SK-N-SH (cell line): ENCODE results near the gene NFATC3. TPM values are rescaled to one million over a fixed set of nuclear protein-coding genes. Genes with fewer than 3 reads are reported as not detected.

Experiments used
- CTCF ChIA-PET: fragments of 300-600, 350-600 bp; formaldehyde crosslinking; extraction: SDS; loops from one replicate; lab custom pipeline; 2021; lab: Yijun Ruan, JAX
- POLR2A ChIA-PET: fragments of 350-600 bp; sonication (Branson Sonifier 250); formaldehyde crosslinking; extraction: SDS; loops from one replicate; lab custom pipeline; 2020; ENCODE audit warnings: antibody characterized with exemption, inconsistent platforms; lab: Yijun Ruan, JAX
- DNase-seq: peaks from one replicate; pipeline ENCODE4 v3.0.0; 2012
- H2AFZ ChIP-seq: fragments of 200-600 bp; sonication (generic); 2 replicates; pipeline ENCODE4 v1.8.1; 2016; ENCODE audit warnings: antibody characterized with exemption, mild to moderate bottlenecking, low read depth
- H3F3A ChIP-seq: fragments of 200-600 bp; sonication (generic); replicated peaks from 2 replicates; pipeline ENCODE3; 2016; ENCODE audit warnings: antibody characterized with exemption, mild to moderate bottlenecking; ENCODE audit not compliant: insufficient read depth
- H3K27ac ChIP-seq, 2 experiments: fragments of 200-500 bp in 1 of 2; fragments of 200-600 bp in 1 of 2; sonication (Bioruptor generic) in 1 of 2; sonication (generic), shearing (Covaris generic) in 1 of 2; 2 replicates each; pipeline versions ENCODE4 v1.5.1 to v1.6.1; 2014 to 2016; ENCODE audit warnings: low read depth in 2 of 2, inconsistent platforms in 1 of 2, low read length in 1 of 2, mild to moderate bottlenecking in 1 of 2, mixed read lengths in 1 of 2
- H3K27me3 ChIP-seq: fragments of 200-600 bp; sonication (generic), shearing (Covaris generic); 2 replicates; pipeline ENCODE4 v1.6.1; 2016; ENCODE audit warnings: mixed run types; ENCODE audit not compliant: insufficient read depth
- H3K36me3 ChIP-seq, 2 experiments: fragments of 200-500 bp in 1 of 2; fragments of 200-600 bp in 1 of 2; sonication (Bioruptor generic) in 1 of 2; sonication (generic) in 1 of 2; replicated peaks in 1 of 2; 2 replicates each; pipeline versions ENCODE3 to v1.5.1; 2014 to 2016; ENCODE audit warnings: low read length in 1 of 2, mild to moderate bottlenecking in 1 of 2; ENCODE audit not compliant: insufficient read depth in 2 of 2, control insufficient read depth in 1 of 2
- H3K4me1 ChIP-seq, 2 experiments: fragments of 200-500 bp in 1 of 2; fragments of 200-600 bp in 1 of 2; sonication (Bioruptor generic) in 1 of 2; sonication (generic), shearing (Covaris generic) in 1 of 2; 2 replicates each; pipeline versions ENCODE4 v1.5.1 to v1.6.1; 2014 to 2016; ENCODE audit warnings: low read depth in 1 of 2, low read length in 1 of 2, mixed run types in 1 of 2; ENCODE audit not compliant: insufficient read depth in 2 of 2, control insufficient read depth in 1 of 2
- H3K4me2 ChIP-seq: fragments of 200-600 bp; sonication (generic), shearing (Covaris generic); 2 replicates; pipeline ENCODE4 v1.6.1; 2017; ENCODE audit warnings: mixed run types
- H3K4me3 ChIP-seq, 2 experiments: fragments of 200-500 bp in 1 of 2; fragments of 200-600 bp in 1 of 2; sonication (Bioruptor generic) in 1 of 2; sonication (generic), shearing (Covaris generic) in 1 of 2; 2 replicates each; pipeline versions ENCODE4 v1.5.1 to v1.8.1; 2014 to 2016; ENCODE audit warnings: low read depth in 2 of 2, inconsistent platforms in 1 of 2, low read length in 1 of 2, mild to moderate bottlenecking in 1 of 2, mixed read lengths in 1 of 2, moderate library complexity in 1 of 2
- H3K79me2 ChIP-seq: fragments of 200-600 bp; sonication (generic); 2 replicates; pipeline ENCODE4 v1.8.1; 2017; ENCODE audit warnings: mild to moderate bottlenecking; ENCODE audit not compliant: insufficient read depth
- H3K9ac ChIP-seq: fragments of 200-600 bp; sonication (generic); 2 replicates; pipeline ENCODE4 v1.6.1; 2017; ENCODE audit warnings: mixed run types
- H3K9me2 ChIP-seq: fragments of 200-600 bp; sonication (generic); 2 replicates; pipeline ENCODE4 v1.6.1; 2017; ENCODE audit warnings: mixed run types
- H3K9me3 ChIP-seq: fragments of 200-600 bp; sonication (generic); 2 replicates; pipeline ENCODE4 v1.6.1; 2017; ENCODE audit warnings: mixed run types, mild to moderate bottlenecking, moderate library complexity
- H4K20me1 ChIP-seq: fragments of 200-600 bp; sonication (generic); 2 replicates; pipeline ENCODE4 v1.6.1; 2017; ENCODE audit warnings: mild to moderate bottlenecking, mixed run types; ENCODE audit not compliant: insufficient read depth
- CTCF ChIP-seq: fragments of 200-600 bp; sonication (generic); IDR thresholded peaks from 2 replicates; pipeline ENCODE4 v1.6.1; 2017; ENCODE audit warnings: antibody characterized with exemption, mild to moderate bottlenecking, moderate library complexity
- ELF1 ChIP-seq: IDR thresholded peaks from 2 replicates; pipeline ENCODE4 v1.4.0; 2012
- EZH2phosphoT487 ChIP-seq: fragments of 200-600 bp; sonication (generic); IDR thresholded peaks from 2 replicates; pipeline ENCODE4 v1.6.1; 2017; ENCODE audit warnings: low read depth, mixed run types, mild to moderate bottlenecking, antibody characterized with exemption, moderate library complexity, borderline replicate concordance
- IRF3 ChIP-seq: fragments of 150-350 bp; IDR thresholded peaks from 2 replicates; pipeline ENCODE4 v1.6.1; 2016; ENCODE audit warnings: mild to moderate bottlenecking, low read depth, low read length
- JUND ChIP-seq: IDR thresholded peaks from 2 replicates; pipeline ENCODE4 v1.4.0; 2012
- NRF1 ChIP-seq: IDR thresholded peaks from 2 replicates; pipeline ENCODE4 v1.6.1; 2012; ENCODE audit warnings: low read depth, mild to moderate bottlenecking, low read length
- PBX3 ChIP-seq: IDR thresholded peaks from 2 replicates; pipeline ENCODE4; 2012
- RAD21 ChIP-seq: IDR thresholded peaks from 2 replicates; pipeline ENCODE4 v1.6.1; 2012; ENCODE audit warnings: mild to moderate bottlenecking, low read length
- RCOR1 ChIP-seq: fragments of 150-350 bp; IDR thresholded peaks from 2 replicates; pipeline ENCODE4 v1.6.1; 2017; ENCODE audit warnings: antibody characterized with exemption, low read length
- RFX5 ChIP-seq: IDR thresholded peaks from 2 replicates; pipeline ENCODE4 v1.6.1; 2012; ENCODE audit warnings: mild to moderate bottlenecking, improper control_type of control experiment, low read length
- RXRA ChIP-seq: IDR thresholded peaks from 2 replicates; pipeline ENCODE4 v1.4.0; 2012; ENCODE audit warnings: low read depth, mild to moderate bottlenecking, borderline replicate concordance
- SMC3 ChIP-seq: IDR thresholded peaks from 2 replicates; pipeline ENCODE4 v1.6.1; 2012; ENCODE audit warnings: low read depth, low read length, improper control_type of control experiment
- TCF12 ChIP-seq: IDR thresholded peaks from 2 replicates; pipeline ENCODE4 v1.4.0; 2012
- WGBS: methylation state at CpG from one replicate; pipeline ENCODE4 v1.1.6; 2017; ENCODE audit warnings: low lambda C conversion rate; 5-methylcytosine and 5-hydroxymethylcytosine counted together
- polyA plus RNA-seq, 3 experiments: library from polyadenylated mRNA; depleted of rRNA; stranded (reverse); fragments of >200 nt; gene quantifications; 2 replicates each; pipeline ENCODE4 v1.2.3, GENCODE V29; 2012
- TF ChIP-seq, protein P1 (sequence below): IDR thresholded peaks from 2 replicates; pipeline ENCODE4 v1.4.0; 2012; ENCODE audit warnings: low read depth, borderline replicate concordance
- TF ChIP-seq, protein P2 (sequence below): IDR thresholded peaks from 2 replicates; pipeline ENCODE4 v1.4.0; 2012; ENCODE audit warnings: low read depth
- TF ChIP-seq, protein P3 (sequence below): fragments of 150-350 bp; IDR thresholded peaks from 2 replicates; pipeline ENCODE4 v1.6.1; 2017; ENCODE audit warnings: antibody characterized with exemption, low read length, low read depth, borderline replicate concordance

Gene NFATC3
- polyA plus RNA-seq, 1 of the 3 experiments (the other 2 are of a cell fraction): 5.7 TPM

DNA sequence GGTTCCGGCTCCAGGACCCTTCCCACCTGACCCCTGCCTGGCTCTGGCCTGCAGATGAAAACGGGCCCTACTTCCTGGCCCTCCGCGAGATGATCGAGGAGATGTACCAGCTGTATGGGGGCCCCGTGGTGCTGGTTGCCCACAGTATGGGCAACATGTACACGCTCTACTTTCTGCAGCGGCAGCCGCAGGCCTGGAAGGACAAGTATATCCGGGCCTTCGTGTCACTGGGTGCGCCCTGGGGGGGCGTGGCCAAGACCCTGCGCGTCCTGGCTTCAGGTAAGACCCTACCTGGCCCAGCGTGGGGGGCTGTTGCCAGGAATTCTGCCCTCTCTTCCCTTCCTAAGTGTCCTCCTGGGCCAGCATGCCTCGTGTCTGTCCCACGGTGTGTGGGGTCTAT is 170.5 kb downstream of the NFATC3 start:
- no peaks in the 10 kb centered on the region for H3K27me3 ChIP-seq
- TF ChIP-seq EZH2phosphoT487: no peak
- TF ChIP-seq, protein P1, sequence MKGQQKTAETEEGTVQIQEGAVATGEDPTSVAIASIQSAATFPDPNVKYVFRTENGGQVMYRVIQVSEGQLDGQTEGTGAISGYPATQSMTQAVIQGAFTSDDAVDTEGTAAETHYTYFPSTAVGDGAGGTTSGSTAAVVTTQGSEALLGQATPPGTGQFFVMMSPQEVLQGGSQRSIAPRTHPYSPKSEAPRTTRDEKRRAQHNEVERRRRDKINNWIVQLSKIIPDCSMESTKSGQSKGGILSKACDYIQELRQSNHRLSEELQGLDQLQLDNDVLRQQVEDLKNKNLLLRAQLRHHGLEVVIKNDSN: no peak
- TF ChIP-seq TCF12: no peak
- TF ChIP-seq JUND: no peak
- no peak for TF ChIP-seq CTCF
- no peak for TF ChIP-seq SMC3
- TF ChIP-seq PBX3: no peak
- no peak for TF ChIP-seq ELF1
- TF ChIP-seq RCOR1: no peak
- TF ChIP-seq RXRA: no peak
- no peak for TF ChIP-seq RAD21
- TF ChIP-seq NRF1: no peak
- no peak for TF ChIP-seq RFX5
- TF ChIP-seq, protein P2, sequence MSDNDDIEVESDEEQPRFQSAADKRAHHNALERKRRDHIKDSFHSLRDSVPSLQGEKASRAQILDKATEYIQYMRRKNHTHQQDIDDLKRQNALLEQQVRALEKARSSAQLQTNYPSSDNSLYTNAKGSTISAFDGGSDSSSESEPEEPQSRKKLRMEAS: no peak
- TF ChIP-seq IRF3: no peak
- TF ChIP-seq, protein P3, sequence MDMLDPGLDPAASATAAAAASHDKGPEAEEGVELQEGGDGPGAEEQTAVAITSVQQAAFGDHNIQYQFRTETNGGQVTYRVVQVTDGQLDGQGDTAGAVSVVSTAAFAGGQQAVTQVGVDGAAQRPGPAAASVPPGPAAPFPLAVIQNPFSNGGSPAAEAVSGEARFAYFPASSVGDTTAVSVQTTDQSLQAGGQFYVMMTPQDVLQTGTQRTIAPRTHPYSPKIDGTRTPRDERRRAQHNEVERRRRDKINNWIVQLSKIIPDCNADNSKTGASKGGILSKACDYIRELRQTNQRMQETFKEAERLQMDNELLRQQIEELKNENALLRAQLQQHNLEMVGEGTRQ: no peak
- WGBS: 90% methylated on average over 13 of the region's 18 CpGs
- no peaks in the 10 kb centered on the region for H3K9me3 ChIP-seq
- no peaks in the 10 kb centered on the region for H3K9me2 ChIP-seq
- H2AFZ ChIP-seq: no peak overlapping the region
- no peak overlapping the region for H3K27ac ChIP-seq
- peaks cover 13 to 19% of the 10 kb centered on the region in 2 experiments for H3K36me3 ChIP-seq
- CTCF ChIA-PET: interaction anchor here (9.0 kb wide), 1 partner anchor 7 kb away, joined by 92 read pairs; the partner anchor contains the start of gene SLC7A6
- H3K4me1 ChIP-seq: peaks cover 0 to 6% of the 10 kb centered on the region in 2 experiments; a peak in 2 of 4 replicates
- DNase-seq: no peak
- H3F3A ChIP-seq: peaks cover 17% of the 10 kb centered on the region
- no peak overlapping the region for H3K4me3 ChIP-seq
- H3K79me2 ChIP-seq: no peaks in the 10 kb centered on the region
- no peaks in the 10 kb centered on the region for H4K20me1 ChIP-seq
- no peak overlapping the region for H3K4me2 ChIP-seq
- POLR2A ChIA-PET: no interaction called here
- no peak overlapping the region for H3K9ac ChIP-seq
